ENCODE results near the gene CCNJL.
A peak's percentile ranks its signal among the peaks of the same experiment; 100 is the strongest.

Gene CCNJL

GRCh38 chr5:160312134-160312959, at the start of gene CCNJL:
Gene CCNJL, minus strand, starts transcription at chr5:160312564. Its CDS starts 641 bp downstream, at chr5:160311923.
- H3K36me3 ChIP-seq: no peaks in the 10 kb centered on the region
- no peak for TF ChIP-seq CTCF (IDR thresholded peaks at IDR 0.05)
- DNase-seq: no peak
- H3K4me1 ChIP-seq: peaks cover 0 to 17% (median 14%) of the 10 kb centered on the region in 4 donors
- no peak within 1 kb of the TSS for H3K27ac ChIP-seq
- intact Hi-C loops (cut with DNase I; ENCODE audit: low total_unique reads): no loop called here
- H3K27me3 ChIP-seq: peaks cover 0 to 23% of the 10 kb centered on the region in 2 donors
- no peaks in the 10 kb centered on the region for H3K9me3 ChIP-seq
- H3K4me3 ChIP-seq: peak within 1 kb of the TSS; percentile 49 to 64

GRCh38 chr5:160361624-160362228, 49.4 kb upstream of the CCNJL start:
- Histone ChIP-seq H3K9me3 (no peaks in the 10 kb centered on the region), H3K27ac (peak overlapping the region; percentile 77), H3K4me3 (no peak overlapping the region), H3K4me1 (peaks cover 0 to 67% (median 50%) of the 10 kb centered on the region in 4 donors), H3K36me3 (no peaks in the 10 kb centered on the region), H3K27me3 (no peaks in the 10 kb centered on the region)
- intact Hi-C loops (cut with DNase I; ENCODE audit: low total_unique reads): no loop called here
- DNase-seq: no peak
- TF ChIP-seq CTCF (IDR thresholded peaks at IDR 0.05): no peak

DNA sequence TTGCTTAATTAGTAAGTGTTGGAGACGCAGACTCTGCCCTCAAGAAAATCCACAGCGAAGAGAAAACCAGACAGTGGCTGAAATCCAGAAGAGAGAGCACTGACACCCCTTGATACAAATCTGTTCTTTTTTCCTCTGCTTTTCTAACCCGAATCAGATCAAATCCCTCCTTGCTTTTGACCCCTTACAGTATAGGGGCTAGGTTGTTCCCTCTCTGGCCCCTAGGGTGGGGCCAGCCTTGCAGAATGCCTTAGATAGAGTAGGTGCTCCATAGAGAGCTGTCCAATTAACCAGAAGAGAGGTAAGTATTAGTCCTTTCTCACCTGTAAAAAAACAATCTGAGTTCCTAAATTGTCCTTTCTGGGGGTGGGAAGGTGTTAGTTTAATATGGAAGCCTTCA, 47.9 kb upstream of the CCNJL start:
- no peak for TF ChIP-seq CTCF (IDR thresholded peaks at IDR 0.05)
- Histone ChIP-seq H3K4me3 (no peak overlapping the region), H3K27me3 (no peaks in the 10 kb centered on the region), H3K27ac (peak overlapping the region; percentile 73 to 95), H3K4me1 (peaks cover 0 to 74% (median 53%) of the 10 kb centered on the region in 4 donors), H3K9me3 (no peaks in the 10 kb centered on the region), H3K36me3 (no peaks in the 10 kb centered on the region)
- no peak for DNase-seq
- intact Hi-C loops (cut with DNase I; ENCODE audit: low total_unique reads): no loop called here

GRCh38 chr5:160359816-160360215, 47.5 kb upstream of the CCNJL start:
- Histone ChIP-seq H3K4me1 (peaks cover 0 to 74% (median 53%) of the 10 kb centered on the region in 4 donors), H3K9me3 (no peaks in the 10 kb centered on the region), H3K27ac (peak overlapping the region; percentile 73 to 95), H3K36me3 (no peaks in the 10 kb centered on the region), H3K27me3 (no peaks in the 10 kb centered on the region), H3K4me3 (no peak overlapping the region)
- peak in 1 of 2 donors; percentile 44 for DNase-seq
- intact Hi-C loops (cut with DNase I; ENCODE audit: low total_unique reads): no loop called here
- no peak for TF ChIP-seq CTCF (IDR thresholded peaks at IDR 0.05)

GRCh38 chr5:160359242-160359641, 46.9 kb upstream of the CCNJL start:
- no peak for DNase-seq
- H3K9me3 ChIP-seq: no peaks in the 10 kb centered on the region
- H3K27ac ChIP-seq: peak overlapping the region; percentile 81 to 95
- no peak overlapping the region for H3K4me3 ChIP-seq
- peaks cover 0 to 75% (median 53%) of the 10 kb centered on the region in 4 donors for H3K4me1 ChIP-seq
- no peak for TF ChIP-seq CTCF (IDR thresholded peaks at IDR 0.05)
- H3K27me3 ChIP-seq: no peaks in the 10 kb centered on the region
- intact Hi-C loops (cut with DNase I; ENCODE audit: low total_unique reads): no loop called here
- no peaks in the 10 kb centered on the region for H3K36me3 ChIP-seq

Data from tibial artery (tissue), 4 donors.